COR-L47 (cell line): ENCODE results near the gene IFRD2.
"Not testable (repeated sequence)": the region's sequence is repeated elsewhere in the genome, so short reads cannot be mapped to it uniquely, and the experiment has no call there.

Experiments used
- DNase-seq: peaks from one replicate; lab custom pipeline; 2025; lab: John Stamatoyannopoulos, UW

The IFRD2 gene

GRCh38 chr3:50278880-50279224 is 13.4 kb downstream of the IFRD2 start, which contains the start of gene LSMEM2:
TSS of gene LSMEM2 (plus strand) at chr3:50279087. CDS start at chr3:50279114, 27 bp downstream.
- DNase-seq = no peak

- no peak for DNase-seq
Observed at GRCh38 chr3:50278123-50278879, 13.9 kb downstream of the IFRD2 start.

- DNase-seq = no peak
Observed at GRCh38 chr3:50276762-50277101, 15.5 kb downstream of the IFRD2 start.

DNA sequence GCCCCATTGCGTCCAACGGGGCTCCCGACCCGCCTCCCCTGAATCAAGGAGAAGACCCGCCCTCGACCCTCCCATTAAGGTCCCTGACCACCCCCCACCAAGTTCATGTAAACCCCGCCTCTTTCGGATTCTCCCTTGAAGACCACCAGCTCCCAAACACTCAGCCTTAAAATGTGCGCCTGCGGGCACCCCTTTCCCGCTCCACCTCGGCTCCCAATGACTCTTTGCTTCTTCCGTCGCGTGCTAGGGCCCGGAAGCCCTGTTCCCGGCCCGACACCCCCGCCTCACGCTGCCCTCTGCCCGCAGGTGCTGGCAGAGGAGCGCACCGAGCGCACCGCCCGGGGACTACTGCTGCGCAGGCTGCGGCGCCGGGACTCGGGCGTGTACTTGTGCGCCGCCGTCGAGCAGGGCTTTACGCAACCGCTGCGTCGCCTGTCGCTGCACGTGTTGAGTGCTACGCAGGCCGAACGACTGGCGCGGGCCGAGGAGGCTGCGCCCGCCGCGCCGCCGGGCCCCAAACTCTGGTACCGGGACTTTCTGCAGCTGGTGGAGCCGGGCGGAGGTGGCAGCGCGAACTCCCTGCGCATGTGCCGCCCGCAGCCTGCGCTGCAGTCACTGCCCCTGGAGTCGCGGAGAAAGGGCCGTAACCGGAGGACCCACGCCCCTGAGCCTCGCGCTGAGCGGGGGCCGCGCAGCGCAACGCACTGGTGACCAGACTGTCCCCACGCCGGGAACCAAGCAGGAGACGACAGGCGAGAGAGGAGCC is 16.1 kb downstream of the IFRD2 start:
- DNase-seq = no peak

DNA sequence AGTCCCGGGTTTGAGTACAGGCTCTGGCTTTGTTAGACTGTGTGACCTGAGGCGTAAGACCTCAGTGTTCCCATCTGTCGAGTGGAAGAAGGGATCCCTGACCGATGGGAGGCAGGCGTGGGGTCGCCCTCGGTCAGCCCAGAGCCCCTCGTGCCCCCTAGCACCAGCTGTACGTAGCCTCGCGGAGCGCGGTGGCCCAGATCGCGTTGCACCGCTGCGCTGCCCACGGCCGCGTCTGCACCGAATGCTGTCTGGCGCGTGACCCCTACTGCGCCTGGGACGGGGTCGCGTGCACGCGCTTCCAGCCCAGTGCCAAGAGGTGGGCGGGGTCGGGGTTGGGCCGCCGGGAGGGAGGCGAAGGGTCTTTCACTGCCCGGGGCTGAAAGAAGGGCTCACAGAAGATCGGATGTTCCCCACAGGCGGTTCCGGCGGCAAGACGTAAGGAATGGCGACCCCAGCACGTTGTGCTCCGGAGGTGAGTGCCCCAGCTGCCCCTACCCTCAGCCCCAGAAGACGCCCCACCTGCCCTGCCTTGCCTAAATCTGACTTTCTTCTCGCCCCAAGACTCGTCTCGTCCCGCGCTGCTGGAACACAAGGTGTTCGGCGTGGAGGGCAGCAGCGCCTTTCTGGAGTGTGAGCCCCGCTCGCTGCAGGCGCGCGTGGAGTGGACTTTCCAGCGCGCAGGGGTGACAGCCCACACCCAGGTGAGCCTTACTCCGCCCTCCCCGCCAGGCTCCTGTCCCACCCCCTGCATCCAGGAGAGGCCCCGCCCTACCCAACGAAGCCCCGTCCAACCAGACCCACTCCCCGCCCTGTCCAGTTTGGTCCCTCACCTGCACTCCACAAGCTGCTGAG is 16.9 kb downstream of the IFRD2 start:
- DNase-seq = no peak

- peak; percentile 46 for DNase-seq
Observed at GRCh38 chr3:50274371-50275104, 17.7 kb downstream of the IFRD2 start.

DNA sequence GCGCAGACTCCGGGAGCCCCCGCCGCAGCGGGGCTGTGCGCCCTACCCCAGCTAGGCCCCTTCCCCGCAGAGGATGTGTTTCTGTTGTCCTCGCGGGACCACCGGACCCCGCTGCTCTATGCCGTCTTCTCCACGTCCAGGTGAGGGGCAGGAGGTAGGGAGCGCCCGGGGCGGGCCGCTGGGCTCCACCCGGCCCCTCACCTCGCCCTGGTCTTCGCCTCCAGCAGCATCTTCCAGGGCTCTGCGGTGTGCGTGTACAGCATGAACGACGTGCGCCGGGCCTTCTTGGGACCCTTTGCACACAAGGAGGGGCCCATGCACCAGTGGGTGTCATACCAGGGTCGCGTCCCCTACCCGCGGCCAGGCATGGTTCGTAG is 18.6 kb downstream of the IFRD2 start:
- no peak for DNase-seq

DNA sequence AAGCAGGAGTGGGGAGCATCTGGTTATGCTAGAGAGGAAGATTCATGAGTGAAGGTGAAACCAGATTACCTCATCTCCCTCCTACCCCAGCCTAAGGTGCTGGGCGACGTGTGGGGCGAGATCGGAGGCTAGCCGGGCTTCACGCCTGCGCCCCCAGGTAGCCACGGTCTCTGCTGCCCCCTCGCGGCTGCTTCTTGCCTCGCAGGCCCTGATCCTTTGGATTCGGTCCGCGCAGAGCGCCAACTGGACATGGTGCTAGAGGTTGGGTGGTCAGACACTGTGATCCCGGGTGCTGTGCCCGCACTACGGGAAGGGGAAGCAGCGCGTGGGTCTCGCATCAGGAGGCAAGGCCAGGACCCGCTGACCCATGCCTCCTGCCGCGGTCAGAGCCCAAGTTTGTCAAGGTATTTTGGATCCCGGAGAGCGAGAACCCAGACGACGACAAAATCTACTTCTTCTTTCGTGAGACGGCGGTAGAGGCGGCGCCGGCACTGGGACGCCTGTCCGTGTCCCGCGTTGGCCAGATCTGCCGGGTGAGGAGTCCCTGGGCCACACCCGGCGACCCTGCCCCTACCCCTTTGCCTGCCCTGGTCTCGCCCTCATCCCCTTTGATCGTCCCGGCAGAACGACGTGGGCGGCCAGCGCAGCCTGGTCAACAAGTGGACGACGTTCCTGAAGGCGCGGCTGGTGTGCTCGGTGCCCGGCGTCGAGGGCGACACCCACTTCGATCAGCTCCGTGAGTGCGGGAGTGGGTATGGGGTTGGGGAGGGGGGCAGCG is 19.1 kb downstream of the IFRD2 start:
- peak; percentile 67 for DNase-seq

GRCh38 chr3:50272538-50272910 is 19.7 kb downstream of the IFRD2 start:
- not testable (repeated sequence) for DNase-seq

GRCh38 chr3:50271314-50271936 is 20.8 kb downstream of the IFRD2 start:
- DNase-seq = no peak

- no peak for DNase-seq
Observed at GRCh38 chr3:50270422-50271224, 21.6 kb downstream of the IFRD2 start.

DNA sequence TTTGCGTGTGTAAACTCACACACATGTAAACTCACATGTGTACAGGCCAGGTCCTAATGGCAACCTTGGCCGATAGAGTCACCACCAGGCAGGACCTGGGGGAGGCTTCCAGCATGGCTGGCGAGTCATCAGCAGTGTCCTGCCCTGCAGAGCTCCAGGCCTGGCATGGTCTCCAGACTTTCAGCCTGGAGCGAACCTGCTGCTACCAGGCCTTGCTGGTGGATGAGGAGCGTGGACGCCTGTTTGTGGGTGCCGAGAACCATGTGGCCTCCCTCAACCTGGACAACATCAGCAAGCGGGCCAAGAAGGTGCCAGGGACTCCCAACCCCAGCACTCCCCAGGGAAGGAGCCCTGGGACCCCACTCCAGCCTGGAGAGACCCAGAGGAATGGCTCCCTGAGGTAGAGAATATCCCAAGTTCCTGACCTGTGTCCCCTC is 22.2 kb downstream of the IFRD2 start:
- no peak for DNase-seq

DNA sequence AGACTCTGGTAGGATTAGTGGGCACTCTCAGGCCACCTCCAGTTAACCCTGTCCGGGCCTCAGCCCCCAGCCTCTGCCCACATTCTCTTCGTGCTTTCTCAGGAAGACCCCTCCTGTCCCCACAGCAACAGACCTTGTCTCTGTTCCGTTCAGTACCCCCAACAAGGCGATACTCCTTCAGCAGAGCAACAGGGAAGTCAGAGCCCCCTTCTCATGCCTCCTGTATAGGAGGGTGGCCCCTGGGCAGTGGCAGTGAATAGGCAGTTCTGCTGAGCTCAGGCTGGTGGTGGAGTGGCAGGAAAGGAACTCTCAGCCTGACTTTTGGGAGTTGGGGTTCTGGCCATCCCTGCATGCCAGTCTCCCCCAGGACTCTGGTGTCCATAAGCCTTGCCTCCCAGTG is 22.8 kb downstream of the IFRD2 start:
- DNase-seq = no peak

- DNase-seq = no peak
Observed at GRCh38 chr3:50268703-50269451, 23.4 kb downstream of the IFRD2 start, which contains the start of gene SEMA3B. TSS of gene SEMA3B (plus strand) at chr3:50269147. CDS start at chr3:50269241, 94 bp downstream.

DNA sequence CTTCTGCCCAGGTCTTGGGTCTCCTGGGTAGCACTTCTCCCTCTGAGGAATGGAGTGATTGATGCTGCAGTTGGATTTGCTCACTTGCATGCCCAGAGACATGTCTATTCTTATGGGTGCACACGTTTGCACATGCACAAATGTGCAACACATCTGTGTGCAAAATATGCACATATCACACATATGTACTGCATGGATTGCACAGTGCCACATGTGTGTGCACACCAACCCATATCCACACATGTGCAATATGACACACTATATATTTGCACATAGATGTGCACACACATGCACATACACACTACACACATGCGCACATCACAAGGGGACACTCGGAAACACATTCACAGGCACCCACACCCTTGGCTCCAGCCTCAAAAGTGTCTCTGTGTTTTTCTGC is 24.0 kb downstream of the IFRD2 start:
- DNase-seq = no peak

DNA sequence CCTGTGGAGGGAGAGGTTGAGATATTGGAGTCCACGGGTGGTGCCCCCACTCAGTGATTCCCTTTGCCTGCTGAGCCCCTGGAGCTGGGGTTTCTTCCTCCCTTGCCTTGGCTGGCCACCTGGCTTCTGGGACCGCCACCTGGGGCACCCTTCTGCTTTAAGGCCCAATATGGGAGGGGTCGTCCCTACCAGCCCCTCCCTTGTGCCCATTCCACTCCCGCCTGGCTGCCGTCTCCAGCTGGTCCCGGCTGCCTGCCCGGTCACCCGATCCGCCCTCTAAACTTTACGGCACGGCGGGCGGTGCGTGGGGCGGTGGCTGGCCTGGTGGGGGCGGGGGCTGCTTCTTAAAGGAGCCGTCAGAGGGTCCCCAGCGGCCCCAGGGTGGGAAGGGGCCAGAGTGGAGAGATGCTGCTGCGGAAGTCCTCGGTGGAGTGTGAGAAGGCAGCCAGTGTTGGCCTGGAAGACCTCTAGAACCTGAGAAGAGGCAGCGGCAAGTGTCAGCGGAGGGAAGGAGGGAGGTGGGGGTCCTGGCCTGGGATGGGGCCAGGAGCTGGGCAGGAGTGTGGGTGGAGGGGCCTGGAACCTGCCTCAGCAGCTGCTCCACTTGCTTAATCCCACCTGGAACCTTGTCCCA is 24.8 kb downstream of the IFRD2 start:
- DNase-seq = peak; percentile 6

GRCh38 chr3:50266836-50267235 is 25.4 kb downstream of the IFRD2 start:
- DNase-seq = no peak

DNA sequence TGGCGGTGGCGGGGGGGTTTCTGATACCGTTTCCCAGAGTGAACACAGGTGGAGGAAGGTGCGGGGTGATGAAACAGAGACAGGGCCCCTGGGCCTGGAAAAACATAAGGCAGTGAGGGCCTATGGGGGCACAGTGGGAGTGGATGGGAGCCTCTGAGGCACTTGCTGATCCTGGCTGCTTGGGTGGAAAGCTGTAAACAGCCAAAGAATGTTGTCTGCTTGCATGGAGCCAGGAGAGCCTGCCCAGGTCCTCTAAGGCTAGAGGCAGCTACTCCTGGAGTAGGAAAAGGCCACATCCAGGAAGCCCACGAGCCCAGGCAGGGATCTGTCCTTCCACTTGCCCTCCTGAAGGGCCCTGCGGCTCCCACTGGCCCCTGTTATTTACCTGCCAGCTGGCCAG is 26.2 kb downstream of the IFRD2 start:
- no peak for DNase-seq

- DNase-seq = no peak
Observed at GRCh38 chr3:50265571-50265970, 26.7 kb downstream of the IFRD2 start.
